SK-N-MC (cell line): ENCODE data around the gene SRSF9.

Experiments
- DNase-seq: peaks from one replicate; pipeline ENCODE4 v3.0.0-alpha.2; 2011; ENCODE audit warnings: low read depth, low spot score
- H3K27ac ChIP-seq: fragments of 200-600 bp; sonication (generic); 2 replicates; pipeline ENCODE4 v1.5.1; 2016; ENCODE audit warnings: mixed run types
- H3K36me3 ChIP-seq: fragments of 200-600 bp; sonication (generic); 2 replicates; pipeline ENCODE4 v1.6.1; 2017; ENCODE audit warnings: antibody characterized with exemption, low read length, mixed read lengths; ENCODE audit not compliant: insufficient read depth
- H3K4me3 ChIP-seq: fragments of 200-600 bp; sonication (generic); 2 replicates; pipeline ENCODE4 v1.5.1; 2016
- H3K9ac ChIP-seq: fragments of 200-600 bp; sonication (generic); 2 replicates; pipeline ENCODE4 v1.8.0; 2017; ENCODE audit warnings: mixed run types, mixed read lengths; ENCODE audit not compliant: insufficient read length
- H3K9me3 ChIP-seq: fragments of 200-600 bp; sonication (generic); 2 replicates; pipeline ENCODE4 v1.6.1; 2017; ENCODE audit warnings: low read depth, mild to moderate bottlenecking, antibody characterized with exemption, low read length, moderate library complexity, mixed read lengths
- EZH2 ChIP-seq: fragments of 200-600 bp; sonication (generic); IDR thresholded peaks from one replicate; pipeline ENCODE4 v1.6.1; 2017; ENCODE audit warnings: antibody characterized with exemption
- FOXP2 ChIP-seq: optimal IDR thresholded peaks from 2 replicates; pipeline ENCODE3; 2011; ENCODE audit warnings: mild to moderate bottlenecking, moderate library complexity; ENCODE audit not compliant: insufficient read depth; ENCODE audit errors: extremely low read length, control extremely low read depth
- POLR2AphosphoS5 ChIP-seq: IDR thresholded peaks from 2 replicates; pipeline ENCODE4 v1.6.1; 2012; ENCODE audit warnings: mild to moderate bottlenecking, low read depth, low read length, borderline replicate concordance

Gene SRSF9

DNA sequence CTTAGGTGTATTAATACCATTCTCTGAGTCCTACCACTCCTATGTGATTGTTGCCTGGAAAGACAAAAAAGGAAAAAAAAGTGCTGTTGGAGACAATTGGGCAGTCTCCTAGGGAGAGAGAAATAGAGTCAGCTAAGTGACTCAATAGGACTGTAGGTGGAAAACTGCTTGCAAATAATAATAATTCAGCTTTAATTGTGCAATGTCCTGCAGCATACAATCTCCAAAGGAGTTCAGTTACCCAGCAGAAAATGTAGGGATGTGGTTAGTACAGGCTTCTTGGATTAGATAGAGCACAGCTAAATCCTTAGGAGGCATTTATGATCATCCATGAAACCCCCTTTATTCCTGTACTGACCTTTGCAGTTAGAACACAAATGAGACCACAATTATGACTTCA lies 3.0 kb upstream of the SRSF9 start:
- peak overlapping the region; percentile 28 for H3K9ac ChIP-seq
- H3K27ac ChIP-seq = no peak overlapping the region
- H3K36me3 ChIP-seq = peaks cover 4% of the 10 kb centered on the region; the same call in 1 of the 2 replicates
- H3K4me3 ChIP-seq = no peak overlapping the region
- TF ChIP-seq FOXP2 (no peak), EZH2 (no peak), POLR2AphosphoS5 (no peak)
- no peaks in the 10 kb centered on the region for H3K9me3 ChIP-seq
- no peak for DNase-seq

DNA sequence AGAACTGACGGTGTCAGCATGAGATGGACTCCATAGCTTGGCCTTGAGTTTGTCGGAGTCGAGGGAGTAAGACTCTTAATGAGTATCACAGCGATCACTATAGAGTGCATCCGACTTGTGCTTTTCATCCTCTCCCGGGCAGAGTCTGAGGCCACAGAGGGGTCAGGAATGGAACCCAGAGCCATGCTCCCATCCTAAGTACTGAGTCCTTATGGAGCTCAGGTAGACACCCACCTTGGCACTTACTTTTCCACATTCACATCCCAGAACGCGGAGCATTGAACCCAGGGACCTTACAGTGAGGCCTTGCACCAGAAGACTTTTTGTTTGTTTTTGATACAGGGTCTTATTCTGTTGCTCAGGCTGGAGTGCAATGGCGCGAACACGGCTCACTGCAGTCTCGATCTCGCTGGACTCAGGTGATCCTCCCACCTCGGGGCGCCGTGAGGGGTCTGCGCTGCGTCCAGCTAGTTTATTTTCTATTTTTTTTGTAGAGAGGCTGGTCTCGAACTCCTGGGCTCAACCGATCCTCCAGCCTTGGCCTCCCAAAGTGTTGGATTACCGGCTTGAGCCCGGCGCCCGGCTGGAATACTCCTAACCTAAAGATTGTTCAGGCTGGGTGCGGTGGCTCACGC lies 719 bp upstream of the SRSF9 start:
- DNase-seq = no peak
- Histone ChIP-seq H3K36me3 (peaks cover 27% of the 10 kb centered on the region), H3K9ac (peak overlapping the region; percentile 96), H3K27ac (no peak overlapping the region), H3K4me3 (peak overlapping the region; percentile 96), H3K9me3 (no peaks in the 10 kb centered on the region)
- no peak for TF ChIP-seq FOXP2
- TF ChIP-seq EZH2 = no peak
- TF ChIP-seq POLR2AphosphoS5 = no peak

DNA sequence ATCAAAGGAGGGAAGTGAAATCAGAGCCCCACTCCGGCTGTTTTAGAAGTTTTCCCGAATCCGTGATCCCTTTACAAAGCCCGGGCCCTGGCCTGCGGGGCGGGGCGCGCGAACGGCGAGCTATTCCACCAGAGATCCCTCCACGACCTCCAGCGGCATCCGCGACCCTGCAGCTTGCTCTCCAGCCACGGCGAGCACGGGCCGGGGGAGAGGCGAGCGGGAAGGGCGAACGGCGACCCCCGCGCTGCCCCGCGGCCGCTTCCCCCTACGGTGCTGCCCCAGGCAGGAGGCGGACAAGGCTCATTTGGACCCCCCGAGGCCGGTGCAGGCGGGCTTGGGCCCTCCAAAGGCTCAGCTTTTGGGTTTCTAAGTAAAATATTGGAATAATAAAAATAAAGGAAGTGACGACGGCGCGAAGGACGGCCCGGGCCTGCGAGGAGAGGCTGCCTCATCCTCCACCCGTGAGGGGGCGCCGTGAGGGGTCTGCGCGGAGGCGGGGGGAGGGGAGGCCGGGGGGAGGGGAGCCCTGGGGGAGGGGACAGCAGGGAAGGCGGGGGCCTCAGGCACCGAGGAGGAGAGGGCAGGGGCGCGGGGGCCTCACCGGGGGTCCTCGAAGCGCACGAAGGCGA lies 613 bp downstream of the SRSF9 start:
- no peaks in the 10 kb centered on the region for H3K9me3 ChIP-seq
- peak overlapping the region; percentile 96 for H3K4me3 ChIP-seq
- H3K36me3 ChIP-seq = peaks cover 40% of the 10 kb centered on the region
- no peak for DNase-seq
- TF ChIP-seq FOXP2 (no peak), EZH2 (no peak), POLR2AphosphoS5 (no peak)
- H3K27ac ChIP-seq = peak overlapping the region; percentile 91
- peak overlapping the region; percentile 96 for H3K9ac ChIP-seq

DNA sequence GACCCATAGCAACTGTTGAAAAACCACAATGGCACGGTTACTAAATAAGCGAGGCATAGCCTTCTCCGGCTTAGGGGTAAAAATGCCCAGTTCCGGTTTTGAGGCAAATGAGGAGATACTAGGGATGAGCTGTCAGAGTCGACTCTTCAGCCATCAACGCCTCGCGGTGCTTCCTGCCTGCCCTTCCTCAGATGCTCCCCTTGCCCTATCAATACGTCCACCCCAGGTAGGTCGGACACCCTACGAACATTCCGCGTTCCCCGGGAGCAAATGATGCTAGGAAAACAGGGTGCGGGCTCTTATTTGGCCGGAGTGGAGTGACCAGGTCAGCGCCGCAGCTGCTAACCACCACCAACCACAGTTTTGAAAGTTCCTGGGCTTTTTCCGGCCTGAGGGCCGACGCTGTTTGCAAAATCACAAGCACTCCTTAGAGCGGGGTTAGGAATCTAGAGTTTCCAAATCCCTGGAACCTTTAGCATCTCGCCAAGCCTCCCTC lies 1.2 kb downstream of the SRSF9 start:
- TF ChIP-seq POLR2AphosphoS5 (no peak), FOXP2 (no peak), EZH2 (no peak)
- H3K36me3 ChIP-seq = peaks cover 46% of the 10 kb centered on the region

DNA sequence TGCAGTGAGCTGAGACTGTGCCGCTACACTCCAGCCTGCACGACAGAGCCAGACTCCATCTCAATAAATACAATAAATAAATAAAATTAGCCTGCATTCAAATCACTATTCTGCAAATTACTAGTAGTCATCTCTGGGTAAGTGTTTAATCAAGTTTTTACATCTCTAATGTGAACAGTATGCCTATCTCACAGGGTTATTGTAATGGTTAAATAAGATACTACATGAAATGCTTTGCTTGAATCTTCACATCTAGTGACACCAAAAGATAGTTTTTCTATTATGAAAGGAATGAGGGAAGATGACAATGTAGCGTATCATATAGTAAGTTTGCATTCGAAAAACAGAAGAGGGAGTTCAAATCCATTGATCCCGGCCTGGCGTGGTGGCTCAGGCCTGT lies 2.1 kb downstream of the SRSF9 start:
- Histone ChIP-seq H3K9ac (peak overlapping the region; percentile 96), H3K9me3 (no peaks in the 10 kb centered on the region), H3K27ac (no peak overlapping the region), H3K36me3 (peaks cover 54% of the 10 kb centered on the region), H3K4me3 (peak overlapping the region; percentile 96; the same call in 1 of the 2 replicates)
- no peak for DNase-seq
- TF ChIP-seq POLR2AphosphoS5 = no peak
- TF ChIP-seq FOXP2 = no peak

More for the DNA sequence above, 1.2 kb downstream of the SRSF9 start:
- Histone ChIP-seq H3K9me3 (no peaks in the 10 kb centered on the region), H3K9ac (peak overlapping the region; percentile 96), H3K4me3 (peak overlapping the region; percentile 96), H3K27ac (peak overlapping the region; percentile 91)
- no peak for DNase-seq

DNA sequence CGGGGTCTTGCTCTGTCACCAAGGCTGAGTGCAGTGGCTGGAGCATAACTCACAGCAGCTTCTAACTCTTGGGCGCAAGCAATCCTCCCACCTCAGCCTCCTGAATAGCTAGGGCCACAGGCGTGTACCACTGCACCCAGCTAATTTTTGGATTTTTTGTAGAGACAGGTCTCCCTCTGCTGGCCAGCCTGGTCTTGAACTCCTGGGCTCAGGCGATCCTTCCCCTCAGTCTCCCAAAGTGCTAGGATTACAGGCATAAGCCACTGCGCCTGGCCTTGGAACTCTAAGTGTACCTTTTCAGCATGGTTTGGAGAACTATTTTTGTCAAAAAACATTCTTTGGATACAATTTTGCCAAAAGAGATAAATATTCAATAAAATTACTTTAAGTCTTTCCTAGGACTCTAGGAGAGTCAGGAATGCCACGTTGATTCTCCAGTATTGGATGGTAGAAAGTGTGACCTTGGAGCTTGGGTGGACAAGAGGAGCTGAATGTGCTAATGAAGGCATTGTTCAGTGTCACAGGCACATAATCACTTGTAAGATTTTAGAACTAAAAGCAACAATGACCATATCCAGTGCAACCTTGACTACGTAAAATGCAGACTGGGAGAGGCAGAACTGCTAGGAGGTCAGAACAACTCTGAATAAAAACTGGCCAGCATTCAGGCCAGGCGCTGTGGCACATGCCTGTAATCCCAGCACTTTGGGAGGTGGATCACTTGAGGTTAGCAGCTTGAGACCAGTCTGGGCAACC lies 2.8 kb downstream of the SRSF9 start:
- TF ChIP-seq POLR2AphosphoS5 = no peak
- no peak for TF ChIP-seq EZH2
- TF ChIP-seq FOXP2 = no peak
- H3K36me3 ChIP-seq = peaks cover 61% of the 10 kb centered on the region
- no peak overlapping the region for H3K9ac ChIP-seq
- H3K4me3 ChIP-seq = no peak overlapping the region
- DNase-seq = no peak
- H3K27ac ChIP-seq = 0 out of 2 replicates have a peak overlapping the region, but pooled peaks have one; percentile 17
- H3K9me3 ChIP-seq = no peaks in the 10 kb centered on the region

DNA sequence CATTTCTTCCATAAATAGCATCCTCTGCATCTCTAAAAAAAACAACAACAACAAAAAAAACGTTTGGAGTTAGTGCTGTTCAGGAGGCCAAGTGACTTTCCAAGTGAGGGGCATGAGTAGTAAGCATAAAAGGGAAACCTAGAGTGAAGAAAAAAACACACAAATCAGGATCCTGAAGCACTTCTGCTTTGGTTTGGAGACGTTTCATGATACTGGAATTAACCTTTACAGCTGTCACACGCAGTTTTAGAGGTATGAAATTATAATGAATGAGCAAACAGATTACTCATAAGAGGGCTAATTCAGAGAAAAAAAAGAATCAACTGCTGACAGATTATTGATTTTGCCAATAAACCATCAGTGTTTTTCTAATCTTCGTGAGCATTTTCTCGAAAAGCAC lies 3.8 kb downstream of the SRSF9 start:
- Histone ChIP-seq H3K9ac (no peak overlapping the region), H3K4me3 (no peak overlapping the region), H3K9me3 (no peaks in the 10 kb centered on the region), H3K27ac (0 out of 2 replicates have a peak overlapping the region, but pooled peaks have one; percentile 39), H3K36me3 (peaks cover 70% of the 10 kb centered on the region)
- no peak for TF ChIP-seq EZH2
- no peak for TF ChIP-seq POLR2AphosphoS5
- TF ChIP-seq FOXP2 = no peak
- no peak for DNase-seq

DNA sequence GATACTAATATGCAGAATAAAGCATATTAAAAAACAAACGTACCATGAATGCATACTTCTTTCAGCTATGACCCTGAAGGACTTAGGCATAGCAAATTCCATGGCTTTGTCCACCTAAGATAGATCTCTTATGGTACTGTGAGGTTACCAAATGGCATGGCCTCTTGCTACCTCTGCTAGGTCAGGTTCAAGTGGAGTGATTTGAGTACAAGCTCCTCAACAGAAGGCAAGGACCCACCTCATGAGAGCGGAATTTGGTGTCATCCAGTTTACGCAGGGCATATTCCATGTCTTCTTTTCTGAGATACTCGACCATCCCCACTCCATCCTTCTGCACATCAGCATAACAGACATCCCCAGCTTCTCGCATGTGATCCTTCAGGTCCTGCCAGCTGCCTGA lies 5.8 kb downstream of the SRSF9 start:
- TF ChIP-seq FOXP2 = no peak
- 0 out of 2 replicates have a peak, but pooled peaks have one; percentile 7 for TF ChIP-seq POLR2AphosphoS5
- H3K9me3 ChIP-seq = no peaks in the 10 kb centered on the region
- H3K36me3 ChIP-seq = peaks cover 90% of the 10 kb centered on the region
- no peak for DNase-seq
- H3K9ac ChIP-seq = no peak overlapping the region
- no peak overlapping the region for H3K4me3 ChIP-seq
- no peak overlapping the region for H3K27ac ChIP-seq
